Lung (tissue), 12 donors: ENCODE measurements around the gene SSH2. TPM values are rescaled to one million over a fixed set of nuclear protein-coding genes. Genes with fewer than 3 reads are reported as not detected.
A peak's percentile ranks its signal among the peaks of the same experiment; 100 is the strongest.
"Not testable (repeated sequence)": the region's sequence is repeated elsewhere in the genome, so short reads cannot be mapped to it uniquely, and the experiment has no call there.

Experiments used
- ATAC-seq: fragments of 200-7000 bp; cut with Tn5 transposase; one replicate; pipeline ENCODE4 v1.9.1; 2020; ENCODE audit warnings: moderate number of reproducible peaks; ENCODE audit not compliant: insufficient read depth, low FRiP score
- DNase-seq, 3 donors: peaks; one replicate each; pipeline ENCODE4 v3.0.0-alpha.2; 2013 to 2017
- H3K27ac ChIP-seq, 2 donors: one replicate each; pipeline ENCODE4 v1.5.1; 2013; ENCODE audit warnings: mild to moderate bottlenecking in 2 of 2, moderate library complexity in 2 of 2, control low read depth in 1 of 2, inconsistent platforms in 1 of 2, low read depth in 1 of 2, low read length in 1 of 2
- H3K27me3 ChIP-seq, 3 donors: one replicate each; pipeline ENCODE4 v1.5.1; 2013; ENCODE audit warnings: low read length in 2 of 3; ENCODE audit not compliant: control insufficient read depth in 3 of 3, insufficient read depth in 3 of 3
- H3K36me3 ChIP-seq, 4 donors: one replicate each; pipeline ENCODE4 v1.5.1; 2013; ENCODE audit warnings: low read length in 4 of 4, mild to moderate bottlenecking in 1 of 4, moderate library complexity in 1 of 4; ENCODE audit not compliant: control insufficient read depth in 4 of 4, insufficient read depth in 4 of 4
- H3K4me1 ChIP-seq, 5 donors: one replicate each; pipeline ENCODE4 v1.5.1; 2013; ENCODE audit warnings: low read length in 5 of 5, mild to moderate bottlenecking in 2 of 5, moderate library complexity in 1 of 5; ENCODE audit not compliant: control insufficient read depth in 5 of 5, insufficient read depth in 5 of 5
- H3K4me3 ChIP-seq: one replicate; pipeline ENCODE4 v1.5.1; 2013; ENCODE audit warnings: mild to moderate bottlenecking, control low read depth, moderate library complexity
- H3K9ac ChIP-seq, 2 donors: one replicate each; pipeline ENCODE4 v1.5.1; 2013; ENCODE audit warnings: low read length in 2 of 2, control low read depth in 1 of 2; ENCODE audit not compliant: insufficient read depth in 1 of 2
- H3K9me3 ChIP-seq, 4 donors: one replicate each; pipeline ENCODE4 v1.5.1; 2013; ENCODE audit warnings: low read length in 3 of 4, mild to moderate bottlenecking in 1 of 4, moderate library complexity in 1 of 4; ENCODE audit not compliant: control insufficient read depth in 4 of 4, insufficient read depth in 3 of 4
- WGBS, 2 donors: extraction: QIAGEN DNeasy Blood & Tissue Kit; methylation state at CpG; one replicate each; pipeline ENCODE4 v1.1.7; 2013; 5-methylcytosine and 5-hydroxymethylcytosine counted together
- polyA plus RNA-seq, 2 donors: library from polyadenylated mRNA; stranded (reverse); fragments of 200-250 nt; gene quantifications; one replicate each; pipeline ENCODE4 v1.2.1, GENCODE V29; 2013
- total RNA-seq, 2 donors: library from RNA; depleted of rRNA in 1 of 2; stranded (reverse); fragments of >200 nt in 1 of 2; gene quantifications; one replicate each; pipeline ENCODE4 v1.2.1, GENCODE V29; 2014 to 2021
- TF ChIP-seq, protein P1 (sequence below): IDR thresholded peaks from 2 replicates; pipeline ENCODE4 v1.5.1; 2012; ENCODE audit warnings: mild to moderate bottlenecking; ENCODE audit errors: control extremely low read depth, extremely low read depth
- donor health status: control.
- donor health status: control.
- donor health status: Bipolar disorder and iron deficiency.
- donor health status: healthy.
- donor health status: DM: yes; HTN: yes; CAD: no.

SSH2 gene
- total and polyA plus RNA-seq, 4 donors: 23.4 to 69.4 (median 41.1) TPM

GRCh38 chr17:29782917-29783316, 147.1 kb downstream of the SSH2 start:
- Histone ChIP-seq H3K9me3 (no peaks in the 10 kb centered on the region), H3K4me1 (peaks cover 0 to 3% (median 0%) of the 10 kb centered on the region in 5 donors), H3K9ac (no peak overlapping the region), H3K27ac (no peak overlapping the region), H3K4me3 (no peak overlapping the region), H3K27me3 (no peaks in the 10 kb centered on the region), H3K36me3 (no peaks in the 10 kb centered on the region)
- TF ChIP-seq, protein P1, sequence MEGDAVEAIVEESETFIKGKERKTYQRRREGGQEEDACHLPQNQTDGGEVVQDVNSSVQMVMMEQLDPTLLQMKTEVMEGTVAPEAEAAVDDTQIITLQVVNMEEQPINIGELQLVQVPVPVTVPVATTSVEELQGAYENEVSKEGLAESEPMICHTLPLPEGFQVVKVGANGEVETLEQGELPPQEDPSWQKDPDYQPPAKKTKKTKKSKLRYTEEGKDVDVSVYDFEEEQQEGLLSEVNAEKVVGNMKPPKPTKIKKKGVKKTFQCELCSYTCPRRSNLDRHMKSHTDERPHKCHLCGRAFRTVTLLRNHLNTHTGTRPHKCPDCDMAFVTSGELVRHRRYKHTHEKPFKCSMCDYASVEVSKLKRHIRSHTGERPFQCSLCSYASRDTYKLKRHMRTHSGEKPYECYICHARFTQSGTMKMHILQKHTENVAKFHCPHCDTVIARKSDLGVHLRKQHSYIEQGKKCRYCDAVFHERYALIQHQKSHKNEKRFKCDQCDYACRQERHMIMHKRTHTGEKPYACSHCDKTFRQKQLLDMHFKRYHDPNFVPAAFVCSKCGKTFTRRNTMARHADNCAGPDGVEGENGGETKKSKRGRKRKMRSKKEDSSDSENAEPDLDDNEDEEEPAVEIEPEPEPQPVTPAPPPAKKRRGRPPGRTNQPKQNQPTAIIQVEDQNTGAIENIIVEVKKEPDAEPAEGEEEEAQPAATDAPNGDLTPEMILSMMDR: no peak
- 80 to 97% methylated on average over 5 of the region's 5 CpGs for WGBS, 2 donors
- no peak for DNase-seq
- ATAC-seq: no peak

- not testable (repeated sequence) for H3K4me3 ChIP-seq, ATAC-seq, H3K4me1 ChIP-seq, H3K9ac ChIP-seq, H3K36me3 ChIP-seq, DNase-seq, H3K27me3 ChIP-seq, H3K9me3 ChIP-seq, H3K27ac ChIP-seq
- 90 to 95% methylated on average over 8 of the region's 8 CpGs for WGBS, 2 donors
Measured at GRCh38 chr17:29779812-29780190, 150.2 kb downstream of the SSH2 start.

DNA sequence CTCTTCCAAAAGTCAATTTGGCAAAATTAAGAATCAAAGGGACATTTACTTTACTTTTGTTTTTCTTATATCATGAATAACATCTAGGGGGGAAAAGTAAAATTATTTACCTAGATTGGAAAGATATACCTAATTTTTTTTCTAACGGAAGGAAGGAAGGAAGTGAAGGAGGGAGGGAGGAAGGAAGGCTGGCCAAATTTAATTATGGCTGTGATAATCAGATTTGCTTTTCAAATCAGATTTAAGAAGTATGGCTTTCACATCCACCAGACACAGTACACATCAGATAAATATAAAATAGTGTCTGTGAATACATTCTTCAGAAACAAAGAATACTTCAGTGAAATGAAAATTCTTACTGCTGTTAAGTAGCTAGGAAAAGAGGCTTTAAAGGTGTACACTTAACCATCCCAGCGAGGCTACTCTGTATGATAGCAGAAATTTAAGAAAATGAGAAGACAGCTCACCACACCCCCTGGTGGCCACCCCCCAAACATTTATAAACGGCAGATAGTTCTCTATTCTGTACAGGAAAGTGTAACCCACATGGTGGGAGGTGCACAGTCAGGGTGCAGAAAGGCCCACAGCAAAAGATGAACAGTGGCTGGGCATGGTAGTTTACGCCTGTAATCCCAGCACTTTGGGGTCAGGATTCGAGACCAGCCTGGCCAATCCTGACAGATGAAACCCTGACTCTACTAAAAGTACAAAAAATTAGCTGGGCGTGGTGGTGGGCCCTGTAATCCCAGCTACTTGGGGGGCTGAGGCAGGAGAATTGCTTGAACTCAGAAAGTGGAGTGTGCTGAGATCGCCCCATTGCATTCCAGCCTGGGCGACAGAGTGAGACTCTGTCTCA, 150.8 kb downstream of the SSH2 start:
- 45 to 48% methylated on average over 8 of the region's 8 CpGs for WGBS, 2 donors
- Histone ChIP-seq H3K9me3 (no peaks in the 10 kb centered on the region), H3K36me3 (peaks cover 0 to 1% (median 0%) of the 10 kb centered on the region in 4 donors), H3K27ac (no peak overlapping the region), H3K4me3 (no peak overlapping the region), H3K27me3 (no peaks in the 10 kb centered on the region), H3K9ac (no peak overlapping the region), H3K4me1 (peaks cover 0 to 8% (median 0%) of the 10 kb centered on the region in 5 donors)
- ATAC-seq (peak; percentile 83), DNase-seq (peak; percentile 68 to 77 (median 72))
- TF ChIP-seq, protein P1: peak; percentile 77

DNA sequence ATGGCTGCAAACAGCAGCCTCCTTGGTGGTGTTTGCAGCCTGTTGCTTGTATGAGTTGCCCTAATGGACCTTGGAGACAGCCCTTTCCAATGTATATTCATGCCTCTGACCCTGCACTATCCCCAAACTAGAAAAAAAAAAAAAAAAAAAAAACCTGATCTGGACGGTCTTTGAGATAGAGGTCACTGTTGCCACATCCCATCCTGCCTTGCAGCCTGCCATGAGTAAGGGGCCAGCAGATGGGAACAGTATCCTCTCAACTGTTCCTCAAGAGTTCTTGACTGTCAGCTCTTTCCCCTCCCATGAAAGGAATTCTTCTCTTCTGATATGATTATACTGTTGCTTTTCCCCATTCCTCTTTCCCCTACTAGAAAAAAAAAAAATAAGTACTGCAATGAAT, 152.4 kb downstream of the SSH2 start:
- Histone ChIP-seq H3K9ac (no peak overlapping the region), H3K27ac (no peak overlapping the region), H3K4me3 (no peak overlapping the region), H3K36me3 (peaks cover 0 to 1% (median 0%) of the 10 kb centered on the region in 4 donors), H3K4me1 (peaks cover 0 to 8% (median 0%) of the 10 kb centered on the region in 5 donors), H3K9me3 (no peaks in the 10 kb centered on the region), H3K27me3 (no peaks in the 10 kb centered on the region)
- no peak for ATAC-seq
- TF ChIP-seq, protein P1: no peak
- WGBS, 2 donors: 13 to 52% methylated on average over 1 of the region's 1 CpG
- DNase-seq: peak in 1 of 3 donors; percentile 40
